ENCODE data around the gene GRIK2. TPM values are rescaled to one million over a fixed set of nuclear protein-coding genes. Genes with fewer than 3 reads are reported as not detected.

Gene GRIK2
- total RNA-seq, 3 donors from 2014 or later (not counting 1 experiment from before 2014, with no cell fraction given) = not detected

- H3K36me3 ChIP-seq (ENCODE audit: control insufficient read depth, insufficient read depth, low read length) = no peaks in the 10 kb centered on the region
- DNase-seq = no peak
- peaks cover 4% of the 10 kb centered on the region for H3K9me3 ChIP-seq (ENCODE audit: control insufficient read depth, insufficient read depth, low read length)
- no peak overlapping the region for H3K4me3 ChIP-seq (ENCODE audit: low read length)
- Mint-ChIP-seq H3K36me3 (no peaks in the 10 kb centered on the region), H3K9me3 (peaks cover 11 to 14% of the 10 kb centered on the region in 2 donors), H3K4me3 (no peak overlapping the region), H3K4me1 (no peaks in the 10 kb centered on the region), H3K27ac (no peak overlapping the region), H3K27me3 (ENCODE audit: low read depth in 2 of 2) (no peaks in the 10 kb centered on the region)
- no peak for ATAC-seq
- 67% methylated on average over 1 of the region's 1 CpG for WGBS (ENCODE audit: insufficient coverage)
- no peak for TF ChIP-seq CTCF (IDR thresholded peaks at IDR 0.05)
- no peaks in the 10 kb centered on the region for H3K4me1 ChIP-seq (ENCODE audit: control insufficient read depth, insufficient read depth, low read length)
- H3K27ac ChIP-seq (ENCODE audit: low read length) = no peak overlapping the region
- H3K27me3 ChIP-seq (ENCODE audit: control insufficient read depth, insufficient read depth, low read length) = no peaks in the 10 kb centered on the region
- intact Hi-C loops (cut with micrococcal nuclease) = no loop called here
Measured at GRCh38 chr6:101422251-101422650, 28.7 kb downstream of the GRIK2 start.

- WGBS (ENCODE audit: insufficient coverage) = 89% methylated on average over 1 of the region's 1 CpG
- DNase-seq (no peak), ATAC-seq (no peak)
- H3K36me3 Mint-ChIP-seq = no peaks in the 10 kb centered on the region
- H3K4me3 ChIP-seq (ENCODE audit: low read length) = no peak overlapping the region
- peaks cover 11 to 15% of the 10 kb centered on the region in 2 donors for H3K9me3 Mint-ChIP-seq
- no peaks in the 10 kb centered on the region for H3K36me3 ChIP-seq (ENCODE audit: control insufficient read depth, insufficient read depth, low read length)
- H3K27ac ChIP-seq (ENCODE audit: low read length) = no peak overlapping the region
- no peak for TF ChIP-seq CTCF (IDR thresholded peaks at IDR 0.05)
- intact Hi-C loops (cut with micrococcal nuclease) = no loop called here
- H3K4me1 Mint-ChIP-seq = no peaks in the 10 kb centered on the region
- H3K27me3 Mint-ChIP-seq (ENCODE audit: low read depth in 2 of 2) = no peaks in the 10 kb centered on the region
- no peak overlapping the region for H3K4me3 Mint-ChIP-seq
- H3K27me3 ChIP-seq (ENCODE audit: control insufficient read depth, insufficient read depth, low read length) = no peaks in the 10 kb centered on the region
- H3K9me3 ChIP-seq (ENCODE audit: control insufficient read depth, insufficient read depth, low read length) = peaks cover 4% of the 10 kb centered on the region
- no peaks in the 10 kb centered on the region for H3K4me1 ChIP-seq (ENCODE audit: control insufficient read depth, insufficient read depth, low read length)
- no peak overlapping the region for H3K27ac Mint-ChIP-seq
Measured at GRCh38 chr6:101422811-101423210, 29.3 kb downstream of the GRIK2 start.

GRCh38 chr6:101429270-101429669 lies 35.8 kb downstream of the GRIK2 start:
- TF ChIP-seq CTCF (IDR thresholded peaks at IDR 0.05) = no peak
- no peak overlapping the region for H3K27ac ChIP-seq (ENCODE audit: low read length)
- DNase-seq (no peak), ATAC-seq (no peak)
- no peak overlapping the region for H3K4me3 Mint-ChIP-seq
- H3K4me1 ChIP-seq (ENCODE audit: control insufficient read depth, insufficient read depth, low read length) = no peaks in the 10 kb centered on the region
- no peak overlapping the region for H3K4me3 ChIP-seq (ENCODE audit: low read length)
- intact Hi-C loops (cut with micrococcal nuclease) = no loop called here
- no peaks in the 10 kb centered on the region for H3K4me1 Mint-ChIP-seq
- H3K27ac Mint-ChIP-seq = no peak overlapping the region
- H3K36me3 ChIP-seq (ENCODE audit: control insufficient read depth, insufficient read depth, low read length) = no peaks in the 10 kb centered on the region
- no peaks in the 10 kb centered on the region for H3K36me3 Mint-ChIP-seq
- no peaks in the 10 kb centered on the region for H3K27me3 Mint-ChIP-seq (ENCODE audit: low read depth in 2 of 2)
- no CpG with 5 or more reads among the region's 1 CpG for WGBS (ENCODE audit: insufficient coverage)
- peaks cover 3% of the 10 kb centered on the region for H3K9me3 ChIP-seq (ENCODE audit: control insufficient read depth, insufficient read depth, low read length)
- H3K27me3 ChIP-seq (ENCODE audit: control insufficient read depth, insufficient read depth, low read length) = no peaks in the 10 kb centered on the region
- peaks cover 11 to 15% of the 10 kb centered on the region in 2 donors for H3K9me3 Mint-ChIP-seq

GRCh38 chr6:101429845-101430244 lies 36.3 kb downstream of the GRIK2 start:
- TF ChIP-seq CTCF (IDR thresholded peaks at IDR 0.05) = no peak
- 82% methylated on average over 5 of the region's 5 CpGs for WGBS (ENCODE audit: insufficient coverage)
- Mint-ChIP-seq H3K27me3 (ENCODE audit: low read depth in 2 of 2) (no peaks in the 10 kb centered on the region), H3K9me3 (peaks cover 11 to 15% of the 10 kb centered on the region in 2 donors), H3K4me3 (no peak overlapping the region), H3K36me3 (no peaks in the 10 kb centered on the region), H3K4me1 (no peaks in the 10 kb centered on the region), H3K27ac (no peak overlapping the region)
- H3K4me1 ChIP-seq (ENCODE audit: control insufficient read depth, insufficient read depth, low read length) = no peaks in the 10 kb centered on the region
- H3K9me3 ChIP-seq (ENCODE audit: control insufficient read depth, insufficient read depth, low read length) = peaks cover 3% of the 10 kb centered on the region
- no peaks in the 10 kb centered on the region for H3K27me3 ChIP-seq (ENCODE audit: control insufficient read depth, insufficient read depth, low read length)
- H3K36me3 ChIP-seq (ENCODE audit: control insufficient read depth, insufficient read depth, low read length) = no peaks in the 10 kb centered on the region
- no peak overlapping the region for H3K4me3 ChIP-seq (ENCODE audit: low read length)
- no peak for ATAC-seq
- intact Hi-C loops (cut with micrococcal nuclease) = no loop called here
- no peak for DNase-seq
- no peak overlapping the region for H3K27ac ChIP-seq (ENCODE audit: low read length)

All from natural killer cell (primary cell).